ENCODE measurements around the gene TMEFF2. TPM values are rescaled to one million over a fixed set of nuclear protein-coding genes. Genes with fewer than 3 reads are reported as not detected.

Gene TMEFF2
- total and polyA plus RNA-seq, 4 donors = 0.08 TPM; not detected in 3

DNA sequence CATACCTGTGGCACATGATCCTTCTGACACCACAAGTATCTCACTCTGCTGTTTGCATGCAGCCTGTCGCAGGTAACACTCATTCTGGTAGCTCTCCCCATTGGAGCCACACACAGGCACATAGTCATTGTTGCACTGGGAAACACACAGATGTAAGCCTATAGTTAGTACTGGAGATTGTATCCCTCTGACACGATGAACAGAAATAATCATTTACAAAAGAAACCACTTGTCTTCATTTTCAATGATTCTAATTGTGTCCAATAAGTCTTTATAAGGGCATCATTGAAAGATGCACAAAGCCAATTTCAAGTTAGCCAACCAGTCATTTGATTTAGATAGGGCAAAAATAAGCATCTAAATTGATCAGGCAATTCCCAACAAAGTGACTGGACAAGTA lies 10.4 kb downstream of the TMEFF2 start:
- Histone ChIP-seq H3K9ac (ENCODE audit: low read depth in 1 of 2, low read length in 2 of 2) (no peak overlapping the region), H3K36me3 (ENCODE audit: control insufficient read depth in 4 of 4, insufficient read depth in 3 of 4, low read depth in 1 of 4, low read length in 3 of 4) (no peaks in the 10 kb centered on the region), H3K27ac (ENCODE audit: low read depth in 1 of 2, low read length in 2 of 2) (no peak overlapping the region), H3K4me1 (ENCODE audit: control insufficient read depth in 4 of 4, insufficient read depth in 4 of 4, low read length in 3 of 4) (no peaks in the 10 kb centered on the region), H3K27me3 (ENCODE audit: control insufficient read depth in 4 of 4, insufficient read depth in 4 of 4, low read length in 3 of 4) (peaks cover 0 to 5% (median 0%) of the 10 kb centered on the region in 4 donors), H3K4me3 (ENCODE audit: low read depth in 1 of 3, low read length in 3 of 3) (no peak overlapping the region), H3K9me3 (ENCODE audit: control insufficient read depth in 4 of 4, low read length in 3 of 4) (no peaks in the 10 kb centered on the region)
- no peak for TF ChIP-seq SP1 (IDR thresholded peaks at IDR 0.05)
- no peak for TF ChIP-seq YY1 (IDR thresholded peaks at IDR 0.05)
- TF ChIP-seq FOXA2 (IDR thresholded peaks at IDR 0.05) = no peak
- TF ChIP-seq, protein P1, sequence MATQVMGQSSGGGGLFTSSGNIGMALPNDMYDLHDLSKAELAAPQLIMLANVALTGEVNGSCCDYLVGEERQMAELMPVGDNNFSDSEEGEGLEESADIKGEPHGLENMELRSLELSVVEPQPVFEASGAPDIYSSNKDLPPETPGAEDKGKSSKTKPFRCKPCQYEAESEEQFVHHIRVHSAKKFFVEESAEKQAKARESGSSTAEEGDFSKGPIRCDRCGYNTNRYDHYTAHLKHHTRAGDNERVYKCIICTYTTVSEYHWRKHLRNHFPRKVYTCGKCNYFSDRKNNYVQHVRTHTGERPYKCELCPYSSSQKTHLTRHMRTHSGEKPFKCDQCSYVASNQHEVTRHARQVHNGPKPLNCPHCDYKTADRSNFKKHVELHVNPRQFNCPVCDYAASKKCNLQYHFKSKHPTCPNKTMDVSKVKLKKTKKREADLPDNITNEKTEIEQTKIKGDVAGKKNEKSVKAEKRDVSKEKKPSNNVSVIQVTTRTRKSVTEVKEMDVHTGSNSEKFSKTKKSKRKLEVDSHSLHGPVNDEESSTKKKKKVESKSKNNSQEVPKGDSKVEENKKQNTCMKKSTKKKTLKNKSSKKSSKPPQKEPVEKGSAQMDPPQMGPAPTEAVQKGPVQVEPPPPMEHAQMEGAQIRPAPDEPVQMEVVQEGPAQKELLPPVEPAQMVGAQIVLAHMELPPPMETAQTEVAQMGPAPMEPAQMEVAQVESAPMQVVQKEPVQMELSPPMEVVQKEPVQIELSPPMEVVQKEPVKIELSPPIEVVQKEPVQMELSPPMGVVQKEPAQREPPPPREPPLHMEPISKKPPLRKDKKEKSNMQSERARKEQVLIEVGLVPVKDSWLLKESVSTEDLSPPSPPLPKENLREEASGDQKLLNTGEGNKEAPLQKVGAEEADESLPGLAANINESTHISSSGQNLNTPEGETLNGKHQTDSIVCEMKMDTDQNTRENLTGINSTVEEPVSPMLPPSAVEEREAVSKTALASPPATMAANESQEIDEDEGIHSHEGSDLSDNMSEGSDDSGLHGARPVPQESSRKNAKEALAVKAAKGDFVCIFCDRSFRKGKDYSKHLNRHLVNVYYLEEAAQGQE (IDR thresholded peaks at IDR 0.05) = no peak
- no peak for TF ChIP-seq TAF1 (conservative IDR thresholded peaks at IDR 0.05)
- TF ChIP-seq, protein P2, sequence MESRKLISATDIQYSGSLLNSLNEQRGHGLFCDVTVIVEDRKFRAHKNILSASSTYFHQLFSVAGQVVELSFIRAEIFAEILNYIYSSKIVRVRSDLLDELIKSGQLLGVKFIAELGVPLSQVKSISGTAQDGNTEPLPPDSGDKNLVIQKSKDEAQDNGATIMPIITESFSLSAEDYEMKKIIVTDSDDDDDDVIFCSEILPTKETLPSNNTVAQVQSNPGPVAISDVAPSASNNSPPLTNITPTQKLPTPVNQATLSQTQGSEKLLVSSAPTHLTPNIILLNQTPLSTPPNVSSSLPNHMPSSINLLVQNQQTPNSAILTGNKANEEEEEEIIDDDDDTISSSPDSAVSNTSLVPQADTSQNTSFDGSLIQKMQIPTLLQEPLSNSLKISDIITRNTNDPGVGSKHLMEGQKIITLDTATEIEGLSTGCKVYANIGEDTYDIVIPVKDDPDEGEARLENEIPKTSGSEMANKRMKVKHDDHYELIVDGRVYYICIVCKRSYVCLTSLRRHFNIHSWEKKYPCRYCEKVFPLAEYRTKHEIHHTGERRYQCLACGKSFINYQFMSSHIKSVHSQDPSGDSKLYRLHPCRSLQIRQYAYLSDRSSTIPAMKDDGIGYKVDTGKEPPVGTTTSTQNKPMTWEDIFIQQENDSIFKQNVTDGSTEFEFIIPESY (IDR thresholded peaks at IDR 0.05) = no peak
- no peak for TF ChIP-seq JUND (IDR thresholded peaks at IDR 0.05)
- no peak for TF ChIP-seq RAD21 (IDR thresholded peaks at IDR 0.05)
- TF ChIP-seq HNF4A (conservative IDR thresholded peaks at IDR 0.05) = no peak
- TF ChIP-seq NR2F2 (IDR thresholded peaks at IDR 0.05) = no peak
- TF ChIP-seq, protein P3, sequence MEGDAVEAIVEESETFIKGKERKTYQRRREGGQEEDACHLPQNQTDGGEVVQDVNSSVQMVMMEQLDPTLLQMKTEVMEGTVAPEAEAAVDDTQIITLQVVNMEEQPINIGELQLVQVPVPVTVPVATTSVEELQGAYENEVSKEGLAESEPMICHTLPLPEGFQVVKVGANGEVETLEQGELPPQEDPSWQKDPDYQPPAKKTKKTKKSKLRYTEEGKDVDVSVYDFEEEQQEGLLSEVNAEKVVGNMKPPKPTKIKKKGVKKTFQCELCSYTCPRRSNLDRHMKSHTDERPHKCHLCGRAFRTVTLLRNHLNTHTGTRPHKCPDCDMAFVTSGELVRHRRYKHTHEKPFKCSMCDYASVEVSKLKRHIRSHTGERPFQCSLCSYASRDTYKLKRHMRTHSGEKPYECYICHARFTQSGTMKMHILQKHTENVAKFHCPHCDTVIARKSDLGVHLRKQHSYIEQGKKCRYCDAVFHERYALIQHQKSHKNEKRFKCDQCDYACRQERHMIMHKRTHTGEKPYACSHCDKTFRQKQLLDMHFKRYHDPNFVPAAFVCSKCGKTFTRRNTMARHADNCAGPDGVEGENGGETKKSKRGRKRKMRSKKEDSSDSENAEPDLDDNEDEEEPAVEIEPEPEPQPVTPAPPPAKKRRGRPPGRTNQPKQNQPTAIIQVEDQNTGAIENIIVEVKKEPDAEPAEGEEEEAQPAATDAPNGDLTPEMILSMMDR (IDR thresholded peaks at IDR 0.05; ENCODE audit: low read depth, low read length, missing input control) = no peak
- no peak for TF ChIP-seq RXRA (IDR thresholded peaks at IDR 0.05)
- TF ChIP-seq HNF4G (IDR thresholded peaks at IDR 0.05) = no peak
- TF ChIP-seq FOXA1 (IDR thresholded peaks at IDR 0.05) = no peak
- TF ChIP-seq GABPA (IDR thresholded peaks at IDR 0.05 in 1 of 2, conservative IDR thresholded peaks at IDR 0.05 in 1 of 2) = no peak
- TF ChIP-seq, protein P4, sequence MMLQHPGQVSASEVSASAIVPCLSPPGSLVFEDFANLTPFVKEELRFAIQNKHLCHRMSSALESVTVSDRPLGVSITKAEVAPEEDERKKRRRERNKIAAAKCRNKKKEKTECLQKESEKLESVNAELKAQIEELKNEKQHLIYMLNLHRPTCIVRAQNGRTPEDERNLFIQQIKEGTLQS (IDR thresholded peaks at IDR 0.05) = no peak
- TF ChIP-seq, protein P5, sequence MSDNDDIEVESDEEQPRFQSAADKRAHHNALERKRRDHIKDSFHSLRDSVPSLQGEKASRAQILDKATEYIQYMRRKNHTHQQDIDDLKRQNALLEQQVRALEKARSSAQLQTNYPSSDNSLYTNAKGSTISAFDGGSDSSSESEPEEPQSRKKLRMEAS (IDR thresholded peaks at IDR 0.05) = no peak
- TF ChIP-seq EGR1 (IDR thresholded peaks at IDR 0.05; ENCODE audit: low read depth in 2 of 2) = no peak
- WGBS = 78% methylated on average over 2 of the region's 2 CpGs
- DNase-seq (ENCODE audit: low spot score) = no peak
